Upper lobe of left lung (tissue), 6 donors: Measurements from ENCODE around the gene TRIP4. TPM values are rescaled to one million over a fixed set of nuclear protein-coding genes. Genes with fewer than 3 reads are reported as not detected.

ENCODE experiments used
- ATAC-seq, 2 donors: fragments of 200-7000 bp; cut with Tn5 transposase; one replicate each; pipeline ENCODE4 v1.9.1; 2022; ENCODE audit warnings: mild to moderate bottlenecking in 2 of 2, moderate library complexity in 2 of 2; ENCODE audit not compliant: low FRiP score in 2 of 2
- DNase-seq, 2 donors: peaks; one replicate each; pipeline ENCODE4 v3.0.0-alpha.2; 2019 to 2020
- H3K27ac ChIP-seq, 4 donors: fragments of 200-600 bp; sonication (generic); one replicate each; pipeline ENCODE4 v1.5.1; 2016 to 2019
- H3K27me3 ChIP-seq, 4 donors: fragments of 200-600 bp; sonication (generic); one replicate each; pipeline ENCODE4 v1.5.1; 2017 to 2019
- H3K36me3 ChIP-seq, 4 donors: fragments of 200-600 bp; sonication (generic); one replicate each; pipeline ENCODE4 v1.5.1; 2016 to 2019
- H3K4me1 ChIP-seq, 4 donors: fragments of 200-600 bp; sonication (generic); one replicate each; pipeline ENCODE4 v1.5.1; 2018 to 2019
- H3K4me3 ChIP-seq, 4 donors: fragments of 200-600 bp; sonication (generic); one replicate each; pipeline ENCODE4 v1.5.1; 2017 to 2019; ENCODE audit warnings: mild to moderate bottlenecking in 2 of 4, moderate library complexity in 1 of 4
- H3K9me3 ChIP-seq, 4 donors: fragments of 200-600 bp; sonication (generic); one replicate each; pipeline ENCODE4 v1.5.1; 2018 to 2019
- CTCF ChIP-seq, 6 experiments: fragments of 450-650 bp in 4 of 6; fragments of 200-600 bp in 2 of 6; sonication (generic) in 2 of 6; IDR thresholded peaks; one replicate each; pipeline ENCODE4 v1.5.1; 2016 to 2019; ENCODE audit warnings: antibody characterized with exemption in 6 of 6
- EP300 ChIP-seq, 4 donors: sonication (generic); formaldehyde crosslinking; IDR thresholded peaks; one replicate each; pipeline ENCODE4 v1.5.1; 2017; ENCODE audit warnings: antibody characterized with exemption in 4 of 4, control low read depth in 2 of 4
- POLR2A ChIP-seq, 4 donors: fragments of 450-650 bp; IDR thresholded peaks; one replicate each; pipeline ENCODE4 v1.5.1; 2016 to 2017; ENCODE audit warnings: antibody characterized with exemption in 4 of 4, mild to moderate bottlenecking in 2 of 4
- POLR2AphosphoS5 ChIP-seq, 2 donors: sonication (generic); formaldehyde crosslinking; IDR thresholded peaks; one replicate each; pipeline ENCODE4 v1.5.1; 2017; ENCODE audit warnings: antibody characterized with exemption in 2 of 2
- WGBS, 2 donors: methylation state at CpG; one replicate each; pipeline ENCODE4 v1.1.5; 2017 to 2018; 5-methylcytosine and 5-hydroxymethylcytosine counted together
- small RNA-seq, 4 donors: library from RNA; depleted of rRNA; stranded (forward); fragments of <200 nt; gene quantifications; one replicate each; pipeline ENCODE3, GENCODE V24; 2016
- total RNA-seq, 6 donors: library from RNA; depleted of rRNA in 4 of 6; stranded (reverse); fragments of >200 nt in 4 of 6; gene quantifications; one replicate each; pipeline versions ENCODE4 v1.1.0 to v1.2.1, GENCODE V29; 2016 to 2021
- donor health status: DM: no; HTN: no; CAD: no; lungs with moderate emphysema.
- donor health status: DM: no; HTN: yes; CAD: no; lungs with severe emphysema.

Gene TRIP4
- total RNA-seq, 6 donors from 2014 or later, result 10.9 to 48.2 (median 20.4) TPM

GRCh38 chr15:64502551-64502950, 114.9 kb downstream of the TRIP4 start:
- H3K27ac ChIP-seq, result peak overlapping the region; percentile 27 to 72 (median 48)
- DNase-seq (no peak), ATAC-seq (peak in 1 of 2 donors; percentile 60)
- H3K9me3 ChIP-seq, result no peaks in the 10 kb centered on the region
- peaks cover 34 to 52% (median 36%) of the 10 kb centered on the region in 4 donors for H3K4me1 ChIP-seq
- no peak overlapping the region for H3K4me3 ChIP-seq
- no peaks in the 10 kb centered on the region for H3K27me3 ChIP-seq
- H3K36me3 ChIP-seq, result peaks cover 0 to 28% (median 9%) of the 10 kb centered on the region in 4 donors
- TF ChIP-seq CTCF (IDR thresholded peaks at IDR 0.05), result no peak
- 70% methylated on average over 3 of the region's 3 CpGs for WGBS, 2 donors

GRCh38 chr15:64503197-64503596, 115.6 kb downstream of the TRIP4 start:
- Histone ChIP-seq H3K9me3 (no peaks in the 10 kb centered on the region), H3K4me1 (peaks cover 36 to 58% (median 42%) of the 10 kb centered on the region in 4 donors), H3K36me3 (peaks cover 0 to 28% (median 9%) of the 10 kb centered on the region in 4 donors), H3K4me3 (no peak overlapping the region), H3K27me3 (no peaks in the 10 kb centered on the region), H3K27ac (peak overlapping the region; percentile 27 to 72 (median 48))
- ATAC-seq, result peak in 1 of 2 donors; percentile 34
- WGBS, 2 donors, result 22 to 25% methylated on average over 4 of the region's 4 CpGs
- TF ChIP-seq POLR2AphosphoS5 (IDR thresholded peaks at IDR 0.05) (no peak), CTCF (IDR thresholded peaks at IDR 0.05) (no peak), EP300 (IDR thresholded peaks at IDR 0.05) (no peak), POLR2A (IDR thresholded peaks at IDR 0.05) (no peak)
- no peak for DNase-seq

- no peak for ATAC-seq
- no peak overlapping the region for H3K4me3 ChIP-seq
- TF ChIP-seq POLR2A (IDR thresholded peaks at IDR 0.05) (no peak), POLR2AphosphoS5 (IDR thresholded peaks at IDR 0.05) (no peak), CTCF (IDR thresholded peaks at IDR 0.05) (no peak), EP300 (IDR thresholded peaks at IDR 0.05) (no peak)
- H3K9me3 ChIP-seq, result no peaks in the 10 kb centered on the region
- peaks cover 0 to 28% (median 9%) of the 10 kb centered on the region in 4 donors for H3K36me3 ChIP-seq
- peaks cover 36 to 60% (median 46%) of the 10 kb centered on the region in 4 donors for H3K4me1 ChIP-seq
- H3K27ac ChIP-seq, result peak overlapping the region; percentile 27 to 72 (median 48)
- 5 to 16% methylated on average over 1 of the region's 1 CpG for WGBS, 2 donors
- H3K27me3 ChIP-seq, result no peaks in the 10 kb centered on the region
- no peak for DNase-seq
Measured at GRCh38 chr15:64503640-64504039, 116.0 kb downstream of the TRIP4 start.

Small RNA genes within 50 kb of the gene (small RNA-seq; reads per million reads assigned to genes)
- gene RF00019, result 0 reads per million in 4 donors
- 0 reads per million in 4 donors for gene RF00554

Other genes with a start within 250 kb of the TRIP4 start
- gene SNX22, start 236.1 kb upstream of the TRIP4 start, total RNA-seq, result 10 to 100 TPM in 5 of 6 donors, 1 to 10 TPM in 1; 9.6 to 44.0 (median 24.8) TPM
- 100 to 1,000 TPM in 5 of 6 donors, 10 to 100 TPM in 1; 87.0 to 497 (median 286) TPM for gene PPIB, start 224.8 kb upstream of the TRIP4 start, total RNA-seq
- gene CSNK1G1, start 31.7 kb upstream of the TRIP4 start, total RNA-seq, result 10 to 100 TPM; 14.8 to 49.6 (median 19.6) TPM
- 1 to 10 TPM in 4 of 6 donors, not detected in 2; 1.6 to 3.6 (median 2.0) TPM for gene PCLAF, start 6.4 kb upstream of the TRIP4 start, total RNA-seq
- 10 to 100 TPM; 30.4 to 65.0 (median 44.5) TPM for gene ZNF609, start 72.7 kb downstream of the TRIP4 start, total RNA-seq